ENCODE data around the gene ABCG1. TPM values are rescaled to one million over a fixed set of nuclear protein-coding genes. Genes with fewer than 3 reads are reported as not detected.
A peak's percentile ranks its signal among the peaks of the same experiment; 100 is the strongest.

ABCG1 gene
- total RNA-seq, 1 experiment from 2014 or later = 9.0 TPM

GRCh38 chr21:42321231-42321630 is 102.3 kb downstream of the ABCG1 start:
- no peak for DNase-seq (ENCODE audit: low spot score)

GRCh38 chr21:42321845-42322244 is 102.9 kb downstream of the ABCG1 start:
- no peak for DNase-seq (ENCODE audit: low spot score)

GRCh38 chr21:42324896-42325295 is 106.0 kb downstream of the ABCG1 start:
- DNase-seq (ENCODE audit: low spot score) = no peak

- no peak for DNase-seq (ENCODE audit: low spot score)
Observed at GRCh38 chr21:42330380-42331371, 111.7 kb downstream of the ABCG1 start.

- DNase-seq (ENCODE audit: low spot score) = no peak
Observed at GRCh38 chr21:42331660-42332059, 112.7 kb downstream of the ABCG1 start.

- no peak for DNase-seq (ENCODE audit: low spot score)
Observed at GRCh38 chr21:42332557-42333317, 113.8 kb downstream of the ABCG1 start.

GRCh38 chr21:42336054-42336453 is 117.1 kb downstream of the ABCG1 start:
- DNase-seq (ENCODE audit: low spot score) = peak; percentile 76

GRCh38 chr21:42337276-42337675 is 118.3 kb downstream of the ABCG1 start:
- no peak for DNase-seq (ENCODE audit: low spot score)

GRCh38 chr21:42337830-42338728 is 119.1 kb downstream of the ABCG1 start:
- DNase-seq (ENCODE audit: low spot score) = peak; percentile 43

- DNase-seq (ENCODE audit: low spot score) = no peak
Observed at GRCh38 chr21:42338729-42339715, 120.1 kb downstream of the ABCG1 start.

GRCh38 chr21:42340187-42341050 is 121.5 kb downstream of the ABCG1 start:
- no peak for DNase-seq (ENCODE audit: low spot score)

GRCh38 chr21:42341776-42342542 is 123.0 kb downstream of the ABCG1 start:
- no peak for DNase-seq (ENCODE audit: low spot score)

- DNase-seq (ENCODE audit: low spot score) = no peak
Observed at GRCh38 chr21:42343101-42343500, 124.2 kb downstream of the ABCG1 start.

GRCh38 chr21:42343556-42343955 is 124.6 kb downstream of the ABCG1 start:
- DNase-seq (ENCODE audit: low spot score) = no peak

- DNase-seq (ENCODE audit: low spot score) = no peak
Observed at GRCh38 chr21:42343963-42344510, 125.1 kb downstream of the ABCG1 start.

GRCh38 chr21:42344631-42345030 is 125.7 kb downstream of the ABCG1 start:
- DNase-seq (ENCODE audit: low spot score) = no peak

GRCh38 chr21:42346441-42346840 is 127.5 kb downstream of the ABCG1 start:
- no peak for DNase-seq (ENCODE audit: low spot score)

Data from H4 (cell line).